Tibial nerve (tissue), 3 donors: ENCODE results near the gene CAVIN1.

Experiments used
- CTCF ChIP-seq, 5 experiments: fragments of 200-600 bp in 3 of 5; fragments of 450-650 bp in 2 of 5; sonication (generic) in 3 of 5; IDR thresholded peaks; one replicate each; pipeline ENCODE4 v1.5.1; 2016 to 2019; ENCODE audit warnings: antibody characterized with exemption in 5 of 5, mild to moderate bottlenecking in 3 of 5, moderate library complexity in 2 of 5
- POLR2A ChIP-seq, 2 donors: fragments of 450-650 bp; IDR thresholded peaks; one replicate each; pipeline ENCODE4 v1.6.1; 2017; ENCODE audit warnings: antibody characterized with exemption in 2 of 2, mild to moderate bottlenecking in 2 of 2, moderate library complexity in 2 of 2

- no peak for TF ChIP-seq POLR2A (IDR thresholded peaks at IDR 0.05)
- TF ChIP-seq CTCF (IDR thresholded peaks at IDR 0.05): no peak
Observed at GRCh38 chr17:42362245-42362961, 60.7 kb downstream of the CAVIN1 start.
